ENCODE data around the gene KRTAP11-1.

The KRTAP11-1 gene

GRCh38 chr21:30881480-30881879, at the start of gene KRTAP11-1:
Gene KRTAP11-1, minus strand, starts transcription at chr21:30881580. Its CDS starts 56 bp downstream, at chr21:30881524.
- H3K9me3 ChIP-seq (ENCODE audit: low read length), result no peaks in the 10 kb centered on the region
- H3K4me1 ChIP-seq (ENCODE audit: insufficient read depth, low read length), result no peaks in the 10 kb centered on the region
- H3K27me3 ChIP-seq (ENCODE audit: insufficient read depth, low read length), result peaks cover 3% of the 10 kb centered on the region
- H3K4me3 ChIP-seq (ENCODE audit: low read length), result no peak within 1 kb of the TSS
- no peak within 1 kb of the TSS for H2AFZ ChIP-seq (ENCODE audit: low read depth, low read length)
- no peaks in the 10 kb centered on the region for H3K36me3 ChIP-seq (ENCODE audit: insufficient read depth, low read length)

GRCh38 chr21:30924146-30924700, 42.8 kb upstream of the KRTAP11-1 start:
- Histone ChIP-seq H2AFZ (ENCODE audit: low read depth, low read length) (no peak overlapping the region), H3K36me3 (ENCODE audit: insufficient read depth, low read length) (no peaks in the 10 kb centered on the region), H3K4me3 (ENCODE audit: low read length) (no peak overlapping the region), H3K9me3 (ENCODE audit: low read length) (no peaks in the 10 kb centered on the region), H3K4me1 (ENCODE audit: insufficient read depth, low read length) (no peaks in the 10 kb centered on the region), H3K27me3 (ENCODE audit: insufficient read depth, low read length) (no peaks in the 10 kb centered on the region)

DNA sequence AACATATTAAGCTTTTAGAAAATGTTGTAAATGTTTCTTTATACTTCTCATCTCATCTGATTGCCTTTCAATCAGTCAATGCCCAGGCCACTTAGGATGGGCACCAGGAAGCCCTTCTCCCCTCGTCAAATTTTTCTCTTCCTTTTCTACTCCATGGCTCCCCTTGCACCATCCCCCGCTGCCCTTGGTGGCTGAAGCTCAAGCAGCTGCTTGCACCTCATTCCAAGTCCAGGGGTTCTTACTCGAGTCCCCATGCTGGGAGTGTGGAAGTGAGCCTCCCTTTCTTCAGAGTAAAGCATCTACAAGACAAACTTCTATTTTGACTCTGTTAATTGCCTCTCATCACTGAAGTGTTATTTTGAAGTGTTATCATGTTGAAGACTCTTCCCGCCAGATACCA, 39.7 kb upstream of the KRTAP11-1 start:
- H3K9me3 ChIP-seq (ENCODE audit: low read length), result no peaks in the 10 kb centered on the region
- no peaks in the 10 kb centered on the region for H3K27me3 ChIP-seq (ENCODE audit: insufficient read depth, low read length)
- no peaks in the 10 kb centered on the region for H3K36me3 ChIP-seq (ENCODE audit: insufficient read depth, low read length)
- no peak overlapping the region for H3K4me3 ChIP-seq (ENCODE audit: low read length)
- no peaks in the 10 kb centered on the region for H3K4me1 ChIP-seq (ENCODE audit: insufficient read depth, low read length)
- H2AFZ ChIP-seq (ENCODE audit: low read depth, low read length), result no peak overlapping the region

DNA sequence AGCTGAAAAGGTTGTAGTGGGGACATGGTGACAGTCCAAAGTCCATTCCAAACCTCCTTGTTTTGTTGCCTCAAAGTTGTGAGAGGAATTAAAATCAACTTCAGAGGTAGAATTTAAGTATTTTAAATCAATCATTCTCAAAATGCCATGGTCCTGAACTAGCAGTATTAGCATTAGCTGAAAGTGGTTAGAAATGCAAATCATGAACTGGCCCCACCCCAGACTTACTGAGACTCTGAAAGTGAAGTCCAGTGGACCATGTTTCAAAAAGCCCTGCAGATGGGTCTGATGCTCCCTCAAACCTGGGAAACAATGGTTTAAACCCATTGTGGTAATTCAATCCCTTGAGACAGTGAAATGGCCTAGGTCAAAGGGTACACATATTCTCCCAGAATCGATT, 36.2 kb upstream of the KRTAP11-1 start:
- Histone ChIP-seq H2AFZ (ENCODE audit: low read depth, low read length) (no peak overlapping the region), H3K4me1 (ENCODE audit: insufficient read depth, low read length) (no peaks in the 10 kb centered on the region), H3K4me3 (ENCODE audit: low read length) (no peak overlapping the region), H3K9me3 (ENCODE audit: low read length) (no peaks in the 10 kb centered on the region), H3K36me3 (ENCODE audit: insufficient read depth, low read length) (no peaks in the 10 kb centered on the region), H3K27me3 (ENCODE audit: insufficient read depth, low read length) (no peaks in the 10 kb centered on the region)

- H3K36me3 ChIP-seq (ENCODE audit: insufficient read depth, low read length), result no peaks in the 10 kb centered on the region
- H3K27me3 ChIP-seq (ENCODE audit: insufficient read depth, low read length), result no peaks in the 10 kb centered on the region
- no peaks in the 10 kb centered on the region for H3K9me3 ChIP-seq (ENCODE audit: low read length)
- H2AFZ ChIP-seq (ENCODE audit: low read depth, low read length), result no peak overlapping the region
- no peaks in the 10 kb centered on the region for H3K4me1 ChIP-seq (ENCODE audit: insufficient read depth, low read length)
- no peak overlapping the region for H3K4me3 ChIP-seq (ENCODE audit: low read length)
Measured at GRCh38 chr21:30900881-30901280, 19.5 kb upstream of the KRTAP11-1 start.

DNA sequence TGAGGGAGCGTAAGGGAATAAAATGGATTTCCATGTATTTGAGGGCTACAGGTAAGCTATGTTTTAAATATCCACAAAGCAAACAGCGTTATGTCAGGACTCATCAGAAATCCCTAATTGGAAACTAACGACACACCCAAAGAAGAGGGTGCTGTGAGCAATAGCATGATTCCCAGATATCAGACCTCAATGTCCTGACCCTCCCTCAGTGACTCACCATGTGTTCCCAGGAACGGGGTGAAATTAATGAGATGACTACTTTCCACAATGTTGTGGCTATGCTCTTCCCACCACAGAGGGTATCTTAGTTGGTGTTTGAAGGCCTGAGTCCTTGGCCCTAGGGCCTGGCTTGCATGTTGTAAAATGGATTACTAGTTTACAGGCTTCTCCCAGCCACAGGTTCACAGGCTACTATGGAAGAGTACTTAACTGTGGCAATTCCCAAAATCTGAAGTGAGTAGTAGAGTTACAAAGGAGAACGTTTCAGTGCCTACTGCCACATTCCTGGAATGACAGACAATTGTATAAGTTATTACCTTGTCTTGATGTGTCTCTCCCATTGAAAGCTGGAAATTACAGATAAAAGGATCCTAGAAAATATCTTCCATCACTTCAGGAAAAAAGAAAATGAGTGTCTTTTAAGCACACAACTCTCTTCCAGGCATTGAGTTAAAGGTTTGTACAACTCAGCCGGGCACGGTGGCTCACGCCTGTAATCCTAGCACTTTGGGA, 1.7 kb upstream of the KRTAP11-1 start:
- no peak overlapping the region for H2AFZ ChIP-seq (ENCODE audit: low read depth, low read length)
- H3K27me3 ChIP-seq (ENCODE audit: insufficient read depth, low read length), result peaks cover 3% of the 10 kb centered on the region
- H3K9me3 ChIP-seq (ENCODE audit: low read length), result no peaks in the 10 kb centered on the region
- H3K4me1 ChIP-seq (ENCODE audit: insufficient read depth, low read length), result no peaks in the 10 kb centered on the region
- no peaks in the 10 kb centered on the region for H3K36me3 ChIP-seq (ENCODE audit: insufficient read depth, low read length)
- H3K4me3 ChIP-seq (ENCODE audit: low read length), result no peak overlapping the region

DNA sequence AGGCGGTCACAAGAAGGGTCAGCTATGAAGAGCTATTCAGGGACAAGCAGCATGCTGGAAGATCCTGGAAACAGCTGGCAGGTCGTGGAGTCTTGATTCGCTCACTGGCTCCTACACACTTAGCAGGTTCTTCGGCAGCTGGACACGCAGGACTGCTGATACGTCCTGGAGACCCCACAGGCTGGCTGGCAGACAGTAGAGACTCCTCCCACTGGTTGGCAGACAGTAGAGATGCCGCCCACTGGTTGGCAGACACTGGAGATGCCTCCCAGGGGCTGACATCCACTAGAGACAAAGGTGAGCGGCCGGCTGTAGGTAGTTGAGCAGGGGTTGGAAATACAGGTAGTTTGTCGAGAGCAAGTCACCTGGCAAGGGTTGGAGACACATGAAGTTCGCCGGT, 466 bp downstream of the KRTAP11-1 start:
- no peaks in the 10 kb centered on the region for H3K9me3 ChIP-seq (ENCODE audit: low read length)
- no peak overlapping the region for H3K4me3 ChIP-seq (ENCODE audit: low read length)
- no peak overlapping the region for H2AFZ ChIP-seq (ENCODE audit: low read depth, low read length)
- no peaks in the 10 kb centered on the region for H3K36me3 ChIP-seq (ENCODE audit: insufficient read depth, low read length)
- H3K4me1 ChIP-seq (ENCODE audit: insufficient read depth, low read length), result no peaks in the 10 kb centered on the region
- H3K27me3 ChIP-seq (ENCODE audit: insufficient read depth, low read length), result peaks cover 3% of the 10 kb centered on the region

DNA sequence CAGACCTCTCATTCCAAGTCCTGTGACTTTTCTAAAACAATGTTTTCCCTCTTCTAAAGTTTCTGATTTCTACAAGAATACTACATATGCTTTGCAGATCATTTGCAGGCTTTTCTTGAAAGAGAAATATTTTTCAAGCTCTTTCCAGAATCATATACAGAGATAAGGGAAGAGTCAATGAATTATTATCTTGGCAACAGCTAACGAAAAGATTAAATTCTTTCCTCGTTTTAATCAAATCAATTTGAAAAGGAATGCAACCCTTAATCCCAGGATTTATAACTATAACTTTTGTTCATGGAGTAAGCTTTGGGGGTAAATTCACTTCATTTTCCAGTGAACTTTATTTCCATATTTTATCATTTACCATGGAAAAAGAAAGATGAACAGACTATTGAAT, 6.9 kb downstream of the KRTAP11-1 start:
- Histone ChIP-seq H2AFZ (ENCODE audit: low read depth, low read length) (no peak overlapping the region), H3K9me3 (ENCODE audit: low read length) (no peaks in the 10 kb centered on the region), H3K4me1 (ENCODE audit: insufficient read depth, low read length) (no peaks in the 10 kb centered on the region), H3K36me3 (ENCODE audit: insufficient read depth, low read length) (no peaks in the 10 kb centered on the region), H3K27me3 (ENCODE audit: insufficient read depth, low read length) (peaks cover 3% of the 10 kb centered on the region), H3K4me3 (ENCODE audit: low read length) (no peak overlapping the region)

GRCh38 chr21:30847627-30848500, 33.5 kb downstream of the KRTAP11-1 start:
- Histone ChIP-seq H3K4me1 (ENCODE audit: insufficient read depth, low read length) (no peaks in the 10 kb centered on the region), H3K9me3 (ENCODE audit: low read length) (no peaks in the 10 kb centered on the region), H3K36me3 (ENCODE audit: insufficient read depth, low read length) (no peaks in the 10 kb centered on the region), H2AFZ (ENCODE audit: low read depth, low read length) (no peak overlapping the region), H3K27me3 (ENCODE audit: insufficient read depth, low read length) (no peaks in the 10 kb centered on the region), H3K4me3 (ENCODE audit: low read length) (no peak overlapping the region)

- no peaks in the 10 kb centered on the region for H3K27me3 ChIP-seq (ENCODE audit: insufficient read depth, low read length)
Measured at GRCh38 chr21:30842990-30843389, 38.4 kb downstream of the KRTAP11-1 start.

GRCh38 chr21:30839304-30839703, 42.1 kb downstream of the KRTAP11-1 start:
- Histone ChIP-seq H3K27me3 (ENCODE audit: insufficient read depth, low read length) (no peaks in the 10 kb centered on the region), H2AFZ (ENCODE audit: low read depth, low read length) (no peak overlapping the region), H3K9me3 (ENCODE audit: low read length) (no peaks in the 10 kb centered on the region), H3K4me3 (ENCODE audit: low read length) (no peak overlapping the region), H3K4me1 (ENCODE audit: insufficient read depth, low read length) (no peaks in the 10 kb centered on the region), H3K36me3 (ENCODE audit: insufficient read depth, low read length) (no peaks in the 10 kb centered on the region)

More at GRCh38 chr21:30842990-30843389, 38.4 kb downstream of the KRTAP11-1 start:
- Histone ChIP-seq H3K4me1 (ENCODE audit: insufficient read depth, low read length) (no peaks in the 10 kb centered on the region), H3K9me3 (ENCODE audit: low read length) (no peaks in the 10 kb centered on the region), H3K36me3 (ENCODE audit: insufficient read depth, low read length) (no peaks in the 10 kb centered on the region), H3K4me3 (ENCODE audit: low read length) (no peak overlapping the region), H2AFZ (ENCODE audit: low read depth, low read length) (no peak overlapping the region)

- H3K4me1 ChIP-seq (ENCODE audit: insufficient read depth, low read length), result no peaks in the 10 kb centered on the region
- H3K9me3 ChIP-seq (ENCODE audit: low read length), result no peaks in the 10 kb centered on the region
- no peak overlapping the region for H3K4me3 ChIP-seq (ENCODE audit: low read length)
- H3K36me3 ChIP-seq (ENCODE audit: insufficient read depth, low read length), result no peaks in the 10 kb centered on the region
- no peak overlapping the region for H2AFZ ChIP-seq (ENCODE audit: low read depth, low read length)
- no peaks in the 10 kb centered on the region for H3K27me3 ChIP-seq (ENCODE audit: insufficient read depth, low read length)
Measured at GRCh38 chr21:30838536-30838935, 42.8 kb downstream of the KRTAP11-1 start.

GRCh38 chr21:30831194-30831765, 50.1 kb downstream of the KRTAP11-1 start:
- Histone ChIP-seq H3K36me3 (ENCODE audit: insufficient read depth, low read length) (no peaks in the 10 kb centered on the region), H2AFZ (ENCODE audit: low read depth, low read length) (no peak overlapping the region), H3K4me3 (ENCODE audit: low read length) (no peak overlapping the region)

More at GRCh38 chr21:30831194-30831765, 50.1 kb downstream of the KRTAP11-1 start:
- no peaks in the 10 kb centered on the region for H3K4me1 ChIP-seq (ENCODE audit: insufficient read depth, low read length)
- no peaks in the 10 kb centered on the region for H3K27me3 ChIP-seq (ENCODE audit: insufficient read depth, low read length)
- no peaks in the 10 kb centered on the region for H3K9me3 ChIP-seq (ENCODE audit: low read length)
